ENCODE measurements around the gene ADAMTS2.

DNA sequence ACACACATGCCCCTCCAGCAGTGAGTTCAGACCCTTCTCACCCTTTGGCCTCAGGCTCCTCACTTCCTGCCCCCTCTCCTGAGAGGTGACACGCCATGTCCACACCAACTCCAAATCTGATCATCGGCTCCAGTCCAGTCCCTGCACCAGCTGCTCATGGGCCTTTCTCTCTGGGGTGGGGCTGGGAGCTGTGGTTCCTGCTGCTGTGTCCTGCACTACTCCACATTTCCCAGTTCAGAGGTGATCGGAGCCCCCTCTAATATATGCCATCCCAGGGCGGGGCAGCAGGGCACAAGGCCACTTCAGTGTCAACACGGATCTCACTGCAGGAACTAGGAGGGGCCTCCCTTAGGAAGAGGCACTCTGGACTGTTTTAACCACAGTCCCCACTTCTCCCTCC is 91.5 kb downstream of the ADAMTS2 start:
- TF ChIP-seq EZH2 (IDR thresholded peaks at IDR 0.05; ENCODE audit: insufficient read depth, poor library complexity, severe bottlenecking) (no peak), EZH2phosphoT487 (IDR thresholded peaks at IDR 0.05; ENCODE audit: insufficient read depth, low read depth) (no peak)
